ENCODE data around the gene PACC1. TPM values are rescaled to one million over a fixed set of nuclear protein-coding genes. Genes with fewer than 3 reads are reported as not detected.

Gene PACC1
- total RNA-seq: 9.8 and 17.1 TPM in 2 replicates

DNA sequence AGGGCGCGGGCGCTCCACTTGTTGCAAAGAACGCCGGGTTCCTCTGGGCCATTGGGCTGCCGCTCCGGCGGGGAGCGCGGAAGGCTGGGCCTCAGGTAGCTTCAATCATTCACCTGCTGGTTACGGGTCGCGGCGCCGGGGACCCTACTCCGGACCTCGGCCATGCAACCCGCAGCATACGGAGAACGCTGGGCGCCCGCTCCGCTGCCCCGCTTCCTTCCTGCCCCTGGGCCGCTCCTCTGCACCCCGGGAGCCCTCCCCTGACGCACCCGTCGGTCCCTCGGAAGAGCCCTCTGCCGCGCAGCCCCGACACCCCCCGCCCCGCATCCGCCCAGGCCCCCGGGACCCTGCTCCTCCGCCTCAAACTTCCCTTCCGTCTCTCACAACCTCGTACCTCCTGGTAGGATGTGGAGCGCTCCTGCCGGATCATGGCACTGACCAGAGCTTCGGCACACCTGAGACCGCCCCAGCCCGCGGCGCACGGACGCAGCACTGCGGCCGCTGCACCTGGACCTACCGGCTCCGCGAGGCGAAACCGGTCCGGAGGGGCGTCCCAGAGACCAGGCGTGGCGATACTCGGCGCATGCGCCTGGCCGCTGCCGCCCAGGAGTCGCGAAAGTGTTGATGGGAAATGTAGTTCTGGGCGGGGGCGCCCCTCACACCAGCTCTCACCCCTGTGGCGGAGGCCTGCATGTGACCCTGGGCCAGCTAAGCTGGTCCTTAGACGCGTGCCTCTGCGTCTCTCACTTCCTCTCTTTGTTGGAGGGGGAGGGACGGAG lies at the start of gene PACC1:
Gene PACC1, minus strand, starts transcription at position 559 of the 779 bp plus-strand sequence. Its CDS starts 129 bp downstream, at position 430.

DNA sequence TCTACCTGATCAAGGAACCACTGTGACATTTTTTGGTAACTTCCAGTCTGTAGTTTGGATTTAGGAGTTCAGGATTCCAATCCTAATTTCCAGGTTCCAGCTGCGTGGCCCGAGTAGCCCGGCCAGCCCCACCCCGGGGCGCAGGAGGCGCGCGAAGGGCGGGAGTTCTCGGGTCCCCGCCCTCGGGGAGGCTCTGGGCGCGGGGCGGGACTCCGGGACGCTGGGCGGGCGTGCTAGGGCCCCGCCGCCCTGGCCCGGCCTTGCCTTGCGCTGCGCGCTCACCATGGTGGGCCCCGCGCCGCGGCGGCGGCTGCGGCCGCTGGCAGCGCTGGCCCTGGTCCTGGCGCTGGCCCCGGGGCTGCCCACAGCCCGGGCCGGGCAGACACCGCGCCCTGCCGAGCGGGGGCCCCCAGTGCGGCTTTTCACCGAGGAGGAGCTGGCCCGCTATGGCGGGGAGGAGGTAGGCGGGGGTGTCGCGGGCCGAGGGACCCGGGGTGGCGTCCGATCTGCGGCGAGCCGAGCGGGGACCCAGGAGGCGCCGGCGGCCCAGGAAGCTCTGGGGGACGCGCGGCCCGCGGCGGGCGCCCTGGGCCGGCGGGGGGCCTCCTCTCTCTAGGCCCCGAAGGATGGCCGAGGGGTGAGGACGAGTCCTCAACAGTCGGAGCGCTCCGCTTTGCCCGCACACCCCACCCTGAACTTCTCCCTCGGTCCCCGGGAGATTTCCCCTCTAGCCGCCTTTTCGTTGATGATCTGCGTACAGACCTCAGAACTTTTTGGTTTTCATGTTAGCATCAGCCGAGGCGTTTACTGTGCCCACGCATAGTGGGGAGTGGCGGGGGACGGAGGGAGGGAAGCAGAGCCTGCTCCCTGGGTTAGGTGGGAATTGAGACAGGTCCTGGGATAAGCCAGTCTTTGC lies 18.2 kb upstream of the PACC1 start, which contains the start of gene NENF:
Gene NENF, plus strand, starts transcription at position 260 of the 916 bp plus-strand sequence. Its CDS starts 24 bp downstream, at position 284.

Other genes with a start within 250 kb of the PACC1 start
- gene PPP2R5A, start 129.5 kb downstream of the PACC1 start, total RNA-seq: 17.5 and 26.2 TPM in 2 replicates
- 32.3 and 39.1 TPM in 2 replicates for gene NENF, start 18.0 kb upstream of the PACC1 start, total RNA-seq
- 6.6 and 12.6 TPM in 2 replicates for gene ATF3, start 193.9 kb upstream of the PACC1 start, total RNA-seq

Measured in smooth muscle cell of the pulmonary artery (primary cell).